Uterus (tissue), 2 donors: Measurements from ENCODE around the gene EEF1AKMT3.
A peak's percentile ranks its signal among the peaks of the same experiment; 100 is the strongest.

Experiments used
- CTCF ChIP-seq, 4 experiments: fragments of 200-600 bp in 2 of 4; fragments of 450-650 bp in 2 of 4; sonication (generic) in 2 of 4; IDR thresholded peaks; one replicate each; pipeline ENCODE4 v1.5.1; 2016 to 2019; ENCODE audit warnings: antibody characterized with exemption in 4 of 4, mild to moderate bottlenecking in 2 of 4, moderate library complexity in 1 of 4
- POLR2A ChIP-seq, 2 donors: fragments of 450-650 bp; IDR thresholded peaks; one replicate each; pipeline ENCODE4 v1.6.1; 2016; ENCODE audit warnings: antibody characterized with exemption in 2 of 2, mild to moderate bottlenecking in 1 of 2, moderate library complexity in 1 of 2

GRCh38 chr12:57726151-57726883, 46.1 kb upstream of the EEF1AKMT3 start:
- peak in 1 of 2 donors; percentile 22 for TF ChIP-seq POLR2A (IDR thresholded peaks at IDR 0.05)
- peak; percentile 68 to 76 (median 72) for TF ChIP-seq CTCF (IDR thresholded peaks at IDR 0.05)
